ENCODE results near the gene MEGF10. TPM values are rescaled to one million over a fixed set of nuclear protein-coding genes. Genes with fewer than 3 reads are reported as not detected.
A peak's percentile ranks its signal among the peaks of the same experiment; 100 is the strongest.
"Not testable (repeated sequence)": the region's sequence is repeated elsewhere in the genome, so short reads cannot be mapped to it uniquely, and the experiment has no call there.

MEGF10 gene
- 0.37 TPM for polyA plus RNA-seq (2013, experiment 1 of 2; ENCODE audit: insufficient read length)
- polyA plus RNA-seq (2013, experiment 2 of 2; ENCODE audit: insufficient read length): 0.10 TPM

DNA sequence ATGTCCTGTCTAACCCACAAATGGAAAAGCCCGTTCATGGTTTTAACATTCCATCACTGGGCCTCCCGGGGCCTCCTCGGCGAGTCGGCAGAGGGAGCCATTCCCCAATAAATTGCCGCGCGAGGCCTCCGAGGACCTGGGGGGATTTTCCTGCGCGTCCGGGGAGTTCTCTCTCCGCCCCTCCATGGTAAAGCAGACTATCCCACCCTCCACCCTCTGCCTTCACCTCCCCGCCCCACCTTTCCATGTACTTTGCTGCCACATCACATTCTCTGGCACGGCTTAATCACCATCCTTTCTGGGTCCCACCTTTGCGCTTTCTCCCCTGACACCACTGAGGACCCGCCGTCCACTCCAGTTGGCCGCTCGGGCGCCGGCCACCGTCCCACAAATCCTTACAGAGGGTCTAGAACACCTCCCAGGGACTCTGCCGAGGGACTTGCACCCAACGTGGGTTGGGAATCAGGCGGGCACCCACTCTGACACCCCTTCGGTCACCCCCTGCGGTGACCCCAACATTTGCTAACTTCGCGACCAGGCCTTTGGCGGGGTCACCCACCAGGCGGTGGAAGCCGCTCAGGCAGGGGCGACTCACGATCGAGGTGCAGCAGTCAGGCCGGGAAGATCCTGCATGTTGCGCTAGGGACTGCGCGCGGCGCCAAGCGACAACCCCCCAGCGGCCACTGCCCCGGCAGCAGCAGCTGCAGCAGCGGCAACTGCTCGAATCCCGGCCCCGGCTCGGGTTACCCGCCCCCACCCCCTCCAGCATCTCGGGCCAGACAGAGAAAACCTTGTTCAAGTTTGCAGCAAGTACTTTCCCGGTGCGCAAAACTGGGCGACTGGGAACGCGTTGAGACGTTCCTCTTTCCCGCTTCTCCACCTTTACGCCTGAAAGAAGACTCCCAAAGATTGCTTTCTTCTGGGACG lies at the start of gene MEGF10:
TSS of gene MEGF10 (plus strand) at position 778 of the 927 bp plus-strand sequence. CDS start 40,513 bp downstream, outside the sequence.
- peak; percentile 53 for DNase-seq

DNA sequence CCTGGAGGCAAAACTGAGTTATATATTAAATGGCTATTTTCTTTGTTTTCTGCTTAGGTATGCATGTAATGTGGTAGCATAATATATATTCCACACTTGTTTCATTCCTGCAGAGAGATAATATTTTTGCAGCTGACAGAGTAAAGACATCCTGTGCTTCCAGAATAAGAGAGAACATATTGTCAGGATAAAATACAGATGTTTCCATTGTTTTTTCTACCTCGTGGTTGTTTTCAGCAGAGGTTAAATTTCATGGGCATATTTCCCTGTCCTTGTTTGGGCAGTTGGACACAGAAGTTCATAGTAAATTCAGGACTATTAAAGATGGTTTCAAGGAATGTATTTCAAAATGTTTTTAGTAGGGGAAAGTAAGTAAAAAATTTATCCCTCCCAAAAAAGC lies 47.6 kb upstream of the MEGF10 start:
- DNase-seq: no peak

DNA sequence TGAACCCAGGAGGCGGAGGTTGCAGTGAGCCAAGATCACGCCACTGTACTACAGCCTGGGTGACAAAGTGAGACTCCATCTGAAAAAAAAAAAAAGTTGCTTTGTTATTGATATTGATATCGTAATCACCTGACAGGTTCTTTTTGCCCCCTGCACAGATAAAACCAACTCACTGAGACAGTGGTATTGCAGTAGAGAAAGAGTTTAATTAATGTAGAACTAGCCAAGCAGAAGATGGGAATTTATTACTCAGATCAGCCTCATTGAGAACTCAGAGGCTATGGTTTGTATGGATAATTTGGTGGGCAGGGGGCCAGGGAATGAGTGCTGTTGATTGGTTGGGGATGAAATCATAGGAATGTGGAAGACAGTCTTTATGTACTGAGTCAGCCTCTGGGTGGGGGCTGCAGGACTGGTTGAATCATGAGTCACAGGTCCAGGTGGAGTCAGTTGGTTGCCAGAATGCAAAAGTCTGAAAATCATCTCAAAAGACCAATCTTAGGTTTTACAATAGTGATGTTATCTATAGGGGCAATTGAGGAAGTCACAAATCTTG lies 35.8 kb upstream of the MEGF10 start:
- DNase-seq: peak; percentile 75

DNA sequence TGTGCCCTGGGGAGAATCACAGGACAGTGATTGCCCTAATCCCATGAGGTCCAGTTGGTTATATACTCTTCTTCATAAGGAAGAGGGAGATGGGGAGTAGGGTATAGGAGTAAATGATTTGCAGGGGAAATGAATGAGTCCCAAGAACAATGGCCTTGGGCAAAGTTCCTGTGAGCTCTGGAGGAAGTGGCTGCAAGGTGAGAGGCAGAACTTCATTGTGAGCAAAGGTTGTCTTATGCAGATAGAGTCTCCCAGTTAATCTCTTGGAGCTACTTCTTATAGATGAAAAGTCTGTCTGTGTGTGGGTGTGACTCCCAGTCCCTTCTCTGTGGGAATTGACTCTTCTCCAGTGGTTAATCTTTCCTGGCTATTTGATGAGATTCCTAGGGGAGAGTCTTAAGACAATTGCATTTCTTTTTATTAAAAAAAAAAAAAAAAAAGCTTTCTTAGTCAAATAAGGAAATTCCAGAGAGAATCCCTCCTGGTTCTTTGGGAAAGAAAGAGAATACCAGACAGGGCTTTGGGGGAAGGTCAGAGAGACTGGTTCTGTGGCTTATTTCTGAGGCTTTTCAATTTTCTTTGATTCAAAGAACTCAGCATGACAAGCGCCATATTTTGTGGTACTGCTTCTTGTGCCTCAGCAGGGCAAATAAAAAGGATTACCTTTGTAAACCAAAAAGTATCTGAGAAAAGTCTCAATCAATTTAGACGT lies 33.6 kb upstream of the MEGF10 start:
- DNase-seq: no peak

DNA sequence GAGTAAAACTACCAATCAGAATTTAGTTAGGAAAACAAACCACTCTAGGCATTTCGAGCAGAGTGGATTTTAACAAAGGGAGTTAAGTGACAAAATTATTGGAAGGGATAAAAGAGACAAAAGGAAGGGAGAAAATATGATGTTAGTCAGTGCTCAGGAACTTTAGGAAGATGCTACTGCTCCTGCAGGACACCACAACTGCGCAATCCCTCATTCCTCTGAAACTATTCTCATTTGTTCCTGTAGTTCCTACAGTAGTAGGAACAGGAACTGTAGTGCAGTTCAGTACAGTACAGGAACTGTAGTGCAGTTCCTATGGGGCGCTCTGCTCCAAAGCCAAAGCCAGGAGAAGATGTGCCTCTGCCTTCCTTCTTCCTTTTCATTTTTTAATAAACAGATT lies 29.9 kb upstream of the MEGF10 start:
- DNase-seq: peak; percentile 5

DNA sequence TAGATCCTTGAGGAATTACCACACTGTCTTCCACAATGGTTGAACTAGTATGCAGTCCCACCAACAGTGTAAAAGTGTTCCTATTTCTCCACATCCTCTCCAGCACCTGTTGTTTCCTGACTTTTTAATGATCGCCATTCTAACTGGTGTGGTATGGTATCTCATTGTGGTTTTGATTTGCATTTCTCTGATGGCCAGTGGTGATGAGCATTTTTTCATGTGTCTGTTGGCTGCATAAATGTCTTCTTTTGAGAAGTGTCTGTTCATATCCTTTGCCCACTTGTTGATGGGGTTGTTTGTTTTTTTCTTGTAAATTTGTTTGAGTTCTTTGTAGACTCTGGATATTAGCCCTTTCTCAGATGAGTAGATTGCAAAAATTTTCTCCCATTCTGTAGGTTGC lies 25.1 kb upstream of the MEGF10 start:
- DNase-seq: not testable (repeated sequence)

DNA sequence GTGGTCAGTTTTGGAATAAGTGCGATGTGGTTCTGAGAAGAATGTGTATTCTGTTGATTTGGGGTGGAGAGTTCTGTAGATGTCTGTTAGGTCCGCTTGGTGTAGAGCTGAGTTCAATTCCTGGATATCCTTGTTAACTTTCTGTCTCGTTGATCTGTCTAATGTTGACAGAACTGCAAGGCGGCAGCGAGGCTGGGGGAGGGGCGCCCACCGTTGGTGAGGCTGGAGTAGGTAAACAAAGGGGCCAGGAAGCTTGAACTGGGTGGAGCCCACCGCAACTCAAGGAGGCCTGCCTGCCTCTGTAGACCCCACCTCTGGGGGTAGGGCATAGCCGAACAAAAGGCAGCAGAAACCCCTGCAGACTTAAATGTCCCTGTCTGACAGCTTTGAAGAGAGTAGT lies 22.3 kb upstream of the MEGF10 start:
- not testable (repeated sequence) for DNase-seq

DNA sequence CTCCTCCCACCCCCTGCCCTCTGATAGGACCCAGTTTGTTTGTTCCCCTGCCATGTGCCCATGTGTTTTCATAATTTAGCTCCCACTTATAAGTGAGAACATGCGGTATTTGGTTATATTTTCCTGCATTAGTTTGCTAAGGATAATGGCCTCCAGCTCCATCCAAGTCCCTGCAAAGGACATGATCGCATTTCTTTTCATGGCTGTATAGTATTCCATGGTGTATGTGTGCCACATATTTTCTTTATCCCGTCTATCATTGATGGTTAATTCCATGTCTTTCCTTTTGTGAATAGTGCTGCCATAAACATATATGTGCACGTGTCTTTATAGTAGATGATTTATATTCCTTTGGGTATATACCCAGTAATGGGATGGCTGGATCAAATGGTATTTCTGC lies 19.9 kb upstream of the MEGF10 start:
- not testable (repeated sequence) for DNase-seq

DNA sequence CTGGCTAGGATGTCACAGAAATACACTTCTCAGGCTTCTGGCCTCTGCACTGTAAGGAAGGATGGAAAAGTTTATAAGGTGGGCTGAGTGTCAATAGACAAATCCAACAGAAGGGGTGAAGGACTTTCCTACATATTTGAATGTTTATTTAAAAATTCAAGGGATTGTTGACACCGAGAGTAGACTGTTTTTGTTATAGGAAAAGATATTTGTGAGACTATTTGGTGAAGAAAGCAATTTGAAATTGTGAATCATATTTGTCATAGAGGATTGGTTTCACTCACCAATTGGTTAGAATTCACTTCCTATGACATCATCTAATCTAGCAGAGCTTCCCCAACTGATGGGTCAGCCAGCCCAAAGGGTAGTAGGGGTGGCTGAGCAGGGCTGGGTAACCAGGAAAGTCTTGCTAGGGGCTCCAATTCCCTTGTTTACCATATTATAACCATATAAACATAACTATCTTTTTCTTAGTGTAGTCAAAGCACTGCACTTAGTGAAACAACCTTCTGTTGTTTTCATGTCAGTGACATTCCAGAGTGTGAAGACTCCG lies 14.9 kb upstream of the MEGF10 start:
- DNase-seq: no peak

DNA sequence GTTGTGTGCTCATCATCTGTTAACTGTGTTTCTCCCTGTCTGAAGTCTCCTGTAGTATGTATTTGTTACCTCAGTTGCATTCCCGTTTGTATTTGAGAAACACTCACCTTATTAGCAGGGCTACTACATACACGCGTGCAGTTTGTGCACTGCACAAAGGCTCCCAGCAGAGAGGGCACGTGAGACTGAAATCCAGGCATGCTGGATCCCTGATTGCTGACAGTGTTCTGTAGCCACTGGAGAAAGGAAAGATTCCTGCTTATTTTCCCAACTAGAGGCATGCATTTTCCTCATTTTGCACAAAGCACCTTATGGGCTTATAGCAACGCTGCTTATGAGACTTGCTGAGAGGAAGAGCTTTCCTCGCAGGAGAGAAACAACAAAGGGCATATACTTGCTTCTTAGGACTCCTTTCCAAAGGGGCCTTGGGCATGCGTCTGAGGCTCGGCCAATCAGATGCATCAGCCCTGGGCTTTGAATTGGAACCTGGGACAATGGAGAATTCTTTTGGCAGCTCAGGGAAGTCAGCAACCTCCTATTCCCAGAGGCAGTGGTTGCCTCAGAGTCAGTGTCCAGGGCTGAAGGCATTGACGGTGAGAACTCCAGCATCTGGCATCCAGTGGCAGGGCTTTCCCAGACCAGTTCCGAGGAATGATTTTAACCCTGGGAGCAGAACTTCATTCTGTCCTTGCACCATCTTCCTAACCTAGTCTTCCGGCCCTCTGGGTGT lies 9.9 kb upstream of the MEGF10 start:
- no peak for DNase-seq

DNA sequence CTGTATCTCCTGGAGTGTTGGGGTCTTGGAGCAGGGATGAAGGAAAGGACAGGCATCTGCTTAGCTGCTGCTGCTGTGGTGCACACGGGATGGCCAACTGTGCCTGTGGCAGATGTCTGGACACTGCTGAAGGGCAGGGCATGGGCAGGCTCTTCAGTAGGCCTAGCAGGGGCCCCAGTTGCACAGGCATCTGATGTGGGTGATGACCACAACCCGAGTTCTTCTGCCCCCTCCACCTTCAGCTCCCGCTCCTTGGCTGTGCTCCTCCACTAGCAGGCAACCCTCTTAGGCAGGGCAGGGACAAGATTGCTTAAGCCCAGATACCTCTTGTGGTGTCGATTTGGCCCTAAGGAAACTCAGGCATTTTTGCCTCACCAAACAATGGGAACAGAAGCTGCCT lies 9.0 kb upstream of the MEGF10 start:
- DNase-seq: no peak

DNA sequence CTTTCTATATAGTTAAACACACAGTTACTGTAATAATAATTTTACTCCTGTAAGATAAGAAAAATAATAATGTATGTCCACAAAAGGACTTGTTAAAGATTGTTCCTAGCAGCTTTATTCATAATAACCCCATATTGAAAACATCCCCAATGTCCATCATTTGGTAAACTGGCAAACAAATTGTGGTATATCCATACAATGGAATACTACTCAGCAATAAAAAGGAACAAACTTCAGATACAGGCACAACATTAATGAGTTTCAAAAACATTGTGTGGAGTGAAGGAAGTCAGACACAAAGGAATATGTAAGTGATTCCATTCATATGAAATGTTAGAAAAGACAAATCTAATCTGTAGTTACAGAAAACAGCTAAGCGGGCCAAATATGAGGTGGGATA lies 1.9 kb upstream of the MEGF10 start:
- no peak for DNase-seq

DNA sequence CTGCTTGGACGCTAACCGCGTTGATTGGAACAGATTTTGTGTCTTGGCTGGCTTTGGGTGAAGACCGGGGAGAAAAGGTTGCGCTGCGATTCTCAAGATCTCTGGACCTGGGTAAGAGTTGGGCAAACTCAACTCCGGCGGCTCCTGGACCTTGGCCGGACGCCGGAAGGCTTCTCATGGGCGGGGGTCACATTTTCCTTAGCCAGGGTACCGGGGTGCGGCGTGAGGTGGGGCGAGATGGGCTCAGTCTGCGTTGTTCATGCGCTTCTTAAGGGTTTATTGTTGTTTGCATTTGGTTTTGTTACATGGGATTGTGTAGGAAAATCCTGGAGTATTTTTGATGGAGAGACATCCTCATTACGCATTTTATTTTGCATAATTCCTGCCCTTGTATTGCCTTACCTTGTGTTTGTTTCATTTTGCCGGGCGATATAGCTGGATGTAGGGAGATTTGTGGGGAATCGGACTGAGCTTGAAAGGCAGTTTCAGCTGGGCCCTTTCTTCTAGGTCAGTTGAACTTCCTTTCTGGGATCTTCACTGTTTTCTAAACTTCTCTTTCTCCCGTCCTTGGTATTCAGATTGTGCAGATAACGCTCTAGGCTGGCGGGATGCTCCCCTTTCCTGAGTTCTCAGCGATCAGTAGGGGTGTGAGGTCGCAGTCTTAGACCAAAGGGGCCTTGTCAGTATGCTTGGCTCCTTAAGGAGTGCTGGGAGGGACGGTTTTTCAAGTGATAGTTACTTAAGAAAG lies 524 bp downstream of the MEGF10 start:
- DNase-seq: no peak

DNA sequence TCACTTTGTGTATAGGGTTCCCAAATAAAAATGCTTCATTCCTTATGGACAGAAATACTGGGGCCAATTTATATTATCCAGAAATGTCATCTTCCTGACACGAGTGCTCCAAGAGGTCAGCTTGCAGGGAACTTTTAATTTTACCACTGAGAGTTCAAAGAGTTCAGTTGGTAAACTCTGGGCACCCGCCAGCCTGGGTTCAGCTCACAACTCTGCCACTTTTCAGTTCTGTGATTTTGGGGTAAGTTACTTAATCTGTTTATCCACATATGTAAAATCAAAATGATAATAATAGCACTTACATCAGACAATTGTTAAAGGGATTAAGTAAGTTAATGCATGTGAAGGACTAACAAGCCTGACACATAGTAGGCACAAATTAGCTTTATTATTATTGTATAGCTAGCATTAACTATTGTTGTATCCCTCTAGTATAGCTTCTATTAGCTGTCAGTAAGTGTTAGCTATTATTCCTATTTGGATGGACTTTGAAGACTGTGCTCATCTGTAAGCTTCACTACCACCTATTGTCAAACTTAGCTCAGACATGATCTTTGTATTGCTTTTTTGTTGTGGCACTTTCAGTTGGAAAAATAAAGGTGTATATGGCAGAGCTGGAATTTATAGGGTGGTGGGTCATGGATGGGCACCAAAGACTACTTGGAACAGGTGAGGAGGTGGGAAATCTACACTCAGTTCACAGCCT lies 1.6 kb downstream of the MEGF10 start:
- DNase-seq: no peak

DNA sequence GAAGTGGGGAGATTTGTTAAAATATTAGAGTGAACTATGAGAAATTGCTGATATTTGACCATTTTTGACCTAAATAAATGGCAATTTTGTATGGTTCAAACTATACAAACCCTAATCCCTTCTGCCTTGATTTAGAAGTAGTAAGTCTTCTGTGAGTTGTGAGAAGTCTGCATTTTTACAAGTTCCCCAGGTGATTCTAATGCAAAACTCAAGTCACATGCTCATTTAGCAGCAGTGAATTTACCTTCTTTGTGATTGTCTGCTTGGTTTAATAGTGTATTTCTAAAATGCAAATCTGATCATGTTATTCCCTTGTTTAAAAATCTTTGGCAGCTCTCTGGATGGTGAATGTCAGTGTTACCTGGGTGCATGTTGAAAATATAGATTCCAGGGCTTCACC lies 2.8 kb downstream of the MEGF10 start:
- DNase-seq: no peak

DNA sequence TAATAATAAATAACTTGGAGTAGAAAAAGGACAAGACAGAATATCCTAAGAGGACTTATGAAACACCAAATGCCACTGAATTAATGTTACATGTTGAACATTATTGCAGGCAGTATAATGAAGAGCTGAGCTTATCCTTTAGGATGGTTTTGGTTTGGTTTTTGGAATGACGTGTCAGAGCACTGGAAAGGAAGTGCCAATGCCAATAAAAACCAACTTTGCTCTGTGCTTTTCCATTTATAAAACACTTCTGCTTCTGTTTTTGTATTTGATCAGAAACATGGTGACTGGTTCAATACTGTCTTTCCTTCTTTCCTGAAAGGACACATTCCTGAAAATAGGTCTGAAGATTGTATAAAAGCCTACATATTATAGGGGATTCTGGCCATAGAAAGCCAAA lies 4.2 kb downstream of the MEGF10 start:
- no peak for DNase-seq

DNA sequence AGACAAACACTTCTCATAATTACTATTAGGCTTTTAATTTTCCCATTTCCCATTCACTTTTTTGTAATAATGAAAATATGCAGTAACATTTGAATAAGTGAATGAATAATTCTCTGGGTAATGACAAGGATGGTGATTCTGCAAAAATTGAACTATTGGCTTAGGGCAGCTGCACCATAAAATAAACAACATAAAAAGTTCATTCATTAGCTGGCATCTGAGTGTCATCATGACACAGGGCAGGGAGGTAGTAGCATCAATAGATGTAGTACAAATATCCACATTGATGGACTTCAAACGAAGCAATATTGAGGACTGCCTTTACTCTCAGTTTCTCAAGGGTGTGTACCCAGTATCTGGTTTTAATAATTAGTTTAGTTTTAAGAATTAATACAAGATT lies 4.9 kb downstream of the MEGF10 start:
- no peak for DNase-seq

DNA sequence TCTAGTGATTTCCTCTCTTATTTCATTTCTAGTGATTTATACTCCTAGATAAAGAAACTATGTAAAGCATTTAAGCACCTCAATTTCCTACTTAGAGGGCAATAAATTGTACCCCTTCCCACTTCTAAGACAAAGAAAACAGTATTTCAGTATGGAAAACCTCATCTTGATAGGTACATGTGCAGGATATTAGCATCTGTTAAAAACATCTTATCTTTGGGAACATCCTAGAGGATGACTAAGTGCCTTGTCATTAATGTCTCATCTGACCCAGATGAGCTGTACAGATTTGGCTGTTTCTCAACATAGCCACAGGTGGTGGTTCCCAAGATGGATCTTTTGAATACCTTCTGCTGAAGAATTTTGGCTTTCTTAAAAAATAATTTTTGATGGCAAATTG lies 5.7 kb downstream of the MEGF10 start:
- DNase-seq: peak; percentile 53

DNA sequence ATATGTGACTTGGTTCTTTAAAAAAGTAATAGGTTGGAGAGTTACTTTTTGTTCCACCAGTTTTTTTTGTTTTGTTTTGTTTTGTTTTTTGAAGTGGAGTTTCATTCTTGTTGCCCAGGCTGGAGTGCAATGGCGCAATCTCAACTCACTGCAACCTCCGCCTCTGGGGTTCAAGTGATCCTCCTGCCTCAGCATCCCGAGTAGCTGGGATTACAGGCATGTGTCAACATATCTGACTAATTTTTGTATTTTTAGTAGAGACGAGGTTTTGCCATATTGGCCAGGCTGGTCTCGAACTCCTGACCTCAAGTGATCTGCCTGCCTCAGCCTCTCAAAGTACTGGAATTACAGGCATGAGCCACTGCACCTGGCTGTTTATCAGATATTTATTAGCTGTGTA lies 6.3 kb downstream of the MEGF10 start:
- not testable (repeated sequence) for DNase-seq

DNA sequence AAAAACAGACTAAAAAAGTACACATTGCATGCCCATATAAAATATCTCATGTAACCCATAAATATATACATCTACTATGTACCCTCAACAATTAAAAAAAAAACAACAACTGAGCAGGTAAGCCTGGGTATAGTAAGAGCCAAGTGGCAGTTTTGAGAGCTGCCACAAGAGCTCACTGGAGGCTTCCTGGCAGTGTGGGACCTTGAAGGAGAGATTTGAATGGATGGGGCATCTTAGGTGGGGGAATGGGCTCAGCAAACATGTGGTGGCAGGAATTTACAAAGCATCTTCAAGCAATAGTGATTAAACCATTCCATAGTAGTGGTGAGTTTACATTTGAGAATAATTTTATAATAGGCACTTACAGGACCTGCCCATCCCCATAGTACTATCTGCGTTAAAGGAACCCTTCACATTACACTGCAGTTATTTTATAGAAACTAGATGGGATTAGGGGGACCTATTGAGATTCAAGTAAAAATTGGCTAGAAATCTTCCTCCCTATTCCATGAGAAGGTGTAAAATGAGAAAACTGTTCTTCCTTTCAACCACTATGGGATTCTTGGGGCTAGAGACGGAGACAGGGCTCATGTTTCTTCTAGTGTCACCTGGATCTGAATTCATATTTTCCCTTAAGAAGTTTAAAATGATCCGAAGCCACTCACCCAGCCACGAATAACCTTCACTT lies 6.9 kb downstream of the MEGF10 start:
- DNase-seq: no peak

All from fibroblast of skin of abdomen (primary cell).